ENCODE data around the gene ST6GAL2.

The ST6GAL2 gene, protein sequence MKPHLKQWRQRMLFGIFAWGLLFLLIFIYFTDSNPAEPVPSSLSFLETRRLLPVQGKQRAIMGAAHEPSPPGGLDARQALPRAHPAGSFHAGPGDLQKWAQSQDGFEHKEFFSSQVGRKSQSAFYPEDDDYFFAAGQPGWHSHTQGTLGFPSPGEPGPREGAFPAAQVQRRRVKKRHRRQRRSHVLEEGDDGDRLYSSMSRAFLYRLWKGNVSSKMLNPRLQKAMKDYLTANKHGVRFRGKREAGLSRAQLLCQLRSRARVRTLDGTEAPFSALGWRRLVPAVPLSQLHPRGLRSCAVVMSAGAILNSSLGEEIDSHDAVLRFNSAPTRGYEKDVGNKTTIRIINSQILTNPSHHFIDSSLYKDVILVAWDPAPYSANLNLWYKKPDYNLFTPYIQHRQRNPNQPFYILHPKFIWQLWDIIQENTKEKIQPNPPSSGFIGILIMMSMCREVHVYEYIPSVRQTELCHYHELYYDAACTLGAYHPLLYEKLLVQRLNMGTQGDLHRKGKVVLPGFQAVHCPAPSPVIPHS

DNA sequence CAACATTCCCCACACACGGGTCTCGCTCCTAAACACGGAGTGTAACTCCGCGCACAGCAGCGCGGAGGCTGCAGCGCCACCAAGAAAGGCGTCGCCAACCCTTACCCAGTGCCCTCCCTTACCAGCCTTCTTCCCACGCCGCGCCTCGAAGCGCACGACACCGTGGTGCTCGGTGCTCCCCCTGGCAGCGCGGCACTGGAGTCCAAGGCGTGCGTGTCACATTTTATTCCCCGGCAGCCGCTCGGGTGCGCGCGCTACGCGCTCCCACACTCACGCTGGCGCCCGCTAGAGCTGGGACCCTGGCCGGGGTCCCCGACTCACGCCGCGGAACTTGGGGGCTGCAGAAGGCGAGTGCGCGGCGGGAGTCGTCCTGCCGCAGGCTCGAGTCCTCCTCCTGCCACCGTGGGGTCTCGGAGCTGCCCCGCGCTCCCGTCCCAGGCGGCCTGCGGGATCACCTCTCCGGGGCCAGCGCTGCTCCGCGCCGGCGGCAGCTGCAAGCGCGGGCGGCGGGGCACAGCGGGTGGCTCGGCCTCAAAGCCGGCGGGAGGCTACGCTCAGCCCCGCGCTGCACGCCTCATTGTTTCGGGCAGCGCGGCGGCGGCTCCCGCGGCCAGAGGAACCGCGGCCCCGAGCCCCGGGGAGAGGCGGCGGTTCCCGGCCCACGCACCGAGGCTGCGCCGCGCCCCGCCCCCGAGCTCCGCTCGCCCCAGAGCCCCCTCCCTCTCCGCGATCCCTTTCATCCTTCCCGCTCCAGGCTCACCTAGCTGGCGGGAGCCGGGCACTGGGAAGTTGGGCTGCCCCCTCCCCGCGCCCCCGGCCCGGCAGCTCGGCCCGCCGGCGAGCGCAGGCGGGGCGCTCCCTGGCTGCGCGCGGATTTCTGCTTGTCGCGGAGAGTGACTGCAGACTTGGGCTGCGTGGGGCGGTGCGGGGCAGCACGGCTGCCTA lies at the start of gene ST6GAL2:
ST6GAL2 (minus strand) TSS at position 197 of the 945 bp plus-strand sequence. CDS start 42,190 bp downstream, outside the sequence.
- no peak for DNase-seq

DNA sequence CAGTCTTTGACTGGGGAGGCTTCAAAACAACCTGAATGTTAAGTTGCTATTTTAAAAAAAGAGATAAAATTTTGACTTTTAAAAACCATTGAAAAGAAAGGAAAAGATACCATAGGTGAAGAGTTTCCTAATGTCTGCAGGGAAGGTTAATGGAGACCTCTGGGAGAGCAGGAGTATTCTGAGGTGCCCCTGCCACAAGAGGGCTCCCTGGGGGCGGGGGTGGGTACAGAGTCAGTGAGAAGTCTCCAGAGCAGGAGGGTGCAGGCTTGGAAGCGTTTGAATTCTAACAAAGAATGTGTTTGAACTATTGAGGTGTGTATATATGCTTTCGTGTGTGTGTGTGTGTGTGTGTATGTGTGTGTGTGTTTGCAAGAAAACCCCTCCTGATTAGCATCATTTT lies 46.7 kb upstream of the ST6GAL2 start:
- DNase-seq, result no peak

DNA sequence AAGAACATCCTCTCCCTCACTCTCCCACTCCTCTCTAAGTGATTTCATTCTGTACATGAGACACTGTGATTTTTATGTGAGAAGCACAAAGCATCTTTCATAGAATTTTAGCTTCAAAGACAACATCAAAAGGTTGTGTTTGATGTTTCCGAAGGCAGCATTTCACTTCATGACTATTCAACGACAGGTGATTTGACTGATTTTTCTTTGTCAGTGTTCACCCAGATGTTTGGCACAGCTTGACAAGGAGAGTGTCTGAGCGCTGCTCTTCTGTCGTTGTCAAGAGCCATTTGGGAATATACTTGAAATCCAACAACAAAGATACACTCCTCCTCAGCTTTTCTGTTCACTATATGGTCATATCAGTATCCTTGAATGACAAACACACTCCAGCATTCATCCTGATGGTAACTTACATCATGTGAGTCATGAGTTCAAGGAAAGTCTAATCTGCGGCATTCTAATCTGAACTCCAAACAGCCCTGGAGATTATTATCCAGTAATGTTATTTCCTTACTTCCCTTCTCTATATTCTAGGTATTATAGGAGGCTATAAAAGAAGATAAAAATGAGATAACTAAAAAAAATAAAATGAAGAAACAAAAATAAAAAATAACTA lies 45.9 kb upstream of the ST6GAL2 start:
- DNase-seq, result no peak

DNA sequence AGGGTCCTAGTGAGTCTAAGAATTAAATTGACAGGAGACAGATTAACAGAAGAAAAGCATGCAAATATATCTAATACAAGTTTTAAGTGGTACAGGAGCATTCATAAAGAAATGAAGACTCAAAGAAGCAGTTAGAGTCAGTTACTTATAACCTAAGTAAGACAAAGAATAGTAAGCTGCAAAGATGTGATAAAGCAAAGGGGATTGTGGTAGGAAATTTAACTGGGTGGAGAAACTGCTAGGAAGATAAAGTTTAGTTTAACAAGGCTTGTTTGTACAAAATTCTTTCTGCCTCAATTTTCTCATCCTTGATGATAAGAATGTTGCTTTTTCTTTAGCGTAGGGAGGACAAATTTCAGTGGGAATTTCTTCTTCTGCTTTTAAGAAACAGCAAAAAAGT lies 35.5 kb upstream of the ST6GAL2 start:
- no peak for DNase-seq

DNA sequence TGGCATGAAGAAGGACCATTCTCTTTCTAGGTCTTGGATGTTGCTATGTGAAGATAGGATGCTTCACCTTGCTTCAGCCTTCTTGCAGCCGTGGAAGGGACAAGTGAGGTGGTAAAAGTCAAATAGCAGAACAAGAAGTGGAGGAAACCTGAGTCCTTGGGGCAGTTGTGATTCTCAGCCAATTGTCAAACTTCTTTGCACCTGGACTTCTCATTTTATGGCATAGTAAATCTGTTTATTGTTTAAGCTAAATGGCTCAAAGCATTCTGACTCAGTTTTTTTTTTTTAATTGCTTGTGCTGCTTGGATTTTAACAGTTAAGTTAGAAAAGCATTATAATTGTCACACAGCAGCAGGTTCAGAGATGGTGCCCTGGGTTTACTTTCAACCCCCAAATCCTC lies 33.0 kb upstream of the ST6GAL2 start:
- DNase-seq, result no peak

DNA sequence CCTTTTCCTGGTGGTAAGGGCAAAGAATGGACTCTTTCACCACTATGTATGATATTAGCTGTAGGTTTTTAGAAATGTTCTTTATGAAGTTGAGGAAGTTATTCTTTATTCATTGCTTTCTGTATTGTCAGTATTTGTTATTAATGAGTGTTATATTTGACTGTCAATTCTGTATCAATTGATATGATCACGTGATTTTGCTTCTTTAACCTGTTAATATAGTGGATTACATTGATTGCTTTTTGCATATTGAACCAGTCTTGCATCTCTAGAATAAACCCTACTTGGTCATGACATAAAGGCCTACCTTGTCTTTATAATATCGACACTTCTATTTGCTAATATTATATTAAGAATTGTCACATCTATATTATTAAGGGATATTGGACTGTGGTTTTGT lies 18.3 kb upstream of the ST6GAL2 start:
- DNase-seq, result no peak

DNA sequence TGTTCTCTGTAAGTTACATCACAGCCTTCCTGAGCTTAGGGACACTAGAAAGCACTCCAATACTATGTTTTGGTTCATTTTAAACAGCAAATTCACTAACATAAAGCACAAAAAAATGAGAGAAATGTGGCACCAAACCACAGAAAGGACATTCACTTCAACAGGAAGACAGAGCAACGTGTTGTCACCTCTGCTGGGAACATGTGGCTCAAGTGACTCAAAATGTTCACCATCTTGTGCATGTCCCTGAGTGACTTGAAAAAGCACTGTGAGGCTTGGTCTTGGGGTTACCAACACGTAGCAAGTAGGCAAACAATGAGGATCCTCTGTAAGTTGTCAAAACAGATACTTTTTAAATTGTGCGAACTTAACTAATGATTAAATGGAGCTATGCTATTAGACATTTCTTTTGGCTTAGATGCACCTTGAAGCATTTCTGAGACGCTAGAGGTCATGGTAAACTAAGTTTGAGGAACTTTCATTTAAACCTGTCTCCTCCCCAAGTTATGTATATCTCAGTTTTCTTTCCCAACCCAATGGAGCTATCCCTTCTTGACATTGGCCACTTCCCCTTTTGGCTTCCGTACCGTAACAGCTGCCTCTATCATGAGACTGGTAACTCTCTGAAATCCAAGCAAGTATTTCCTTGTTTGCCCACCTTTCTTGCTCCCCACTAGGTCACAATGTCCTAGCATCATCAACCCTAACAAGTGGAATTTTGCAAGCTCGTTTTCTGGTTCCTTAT lies 14.0 kb upstream of the ST6GAL2 start:
- DNase-seq, result no peak

GRCh38 chr2:106894545-106894944 lies 8.6 kb upstream of the ST6GAL2 start:
- DNase-seq, result no peak

DNA sequence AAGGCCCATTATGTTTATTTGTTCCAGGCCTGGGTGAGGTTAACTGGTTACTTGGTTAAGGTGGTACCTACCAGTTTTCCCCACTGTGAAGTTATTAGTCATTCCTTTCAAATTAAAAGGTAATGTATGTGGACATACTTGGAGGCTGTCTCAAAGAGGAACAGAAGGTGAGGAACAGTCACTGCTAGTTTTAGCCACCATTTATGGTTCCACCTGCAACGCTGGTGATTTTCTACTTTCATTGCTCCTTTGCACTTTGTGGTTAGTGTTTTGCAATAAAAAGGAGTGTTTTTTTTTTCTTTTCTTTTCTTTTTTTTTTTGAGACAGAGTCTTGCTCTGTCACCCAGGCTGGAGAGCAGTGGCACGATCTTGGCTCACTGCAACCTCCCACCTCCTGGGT lies 6.1 kb upstream of the ST6GAL2 start:
- DNase-seq, result no peak

- DNase-seq, result no peak
Measured at GRCh38 chr2:106890606-106891005, 4.6 kb upstream of the ST6GAL2 start.

DNA sequence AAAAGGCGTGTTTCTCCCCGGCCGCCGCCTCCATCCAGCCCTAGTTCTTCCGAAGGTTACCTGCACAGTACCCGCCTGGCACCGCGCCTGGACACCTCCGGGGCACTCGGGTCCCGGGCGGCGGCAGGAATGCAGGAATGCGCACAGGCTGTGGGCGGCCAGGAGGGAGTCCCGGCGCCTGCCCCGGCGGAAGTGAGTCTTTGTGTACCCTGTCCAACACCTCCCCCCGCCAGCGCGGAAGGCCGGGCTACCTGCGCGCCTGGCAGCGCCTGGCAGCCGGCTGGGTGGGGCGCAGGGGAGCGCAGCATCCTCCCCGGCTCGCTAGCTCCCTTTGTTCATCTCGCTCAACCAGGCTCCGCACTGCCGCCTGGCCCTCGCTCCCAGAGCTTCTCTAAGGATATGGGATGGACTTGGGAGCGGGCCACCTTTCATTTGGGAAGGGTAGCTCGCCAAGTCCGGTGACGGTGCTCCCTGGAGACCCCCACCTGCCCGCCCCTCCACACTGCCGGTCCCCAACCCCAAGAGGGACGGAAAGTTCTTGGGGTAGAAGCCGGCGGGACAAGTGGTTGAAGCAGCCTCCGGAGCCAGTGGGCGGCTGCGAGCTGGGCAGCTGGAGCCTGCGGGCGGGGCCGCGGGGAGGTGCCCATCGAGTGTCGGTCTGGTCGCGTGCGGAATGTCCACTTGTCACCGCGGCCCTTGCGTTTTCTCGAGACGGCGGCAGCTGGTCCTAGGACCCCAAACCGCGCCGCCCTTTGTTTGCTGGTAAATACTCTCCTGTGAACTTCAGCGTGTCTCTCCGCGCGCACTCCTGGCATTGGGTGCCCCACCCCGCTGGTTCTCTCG lies 1.2 kb upstream of the ST6GAL2 start:
- DNase-seq, result no peak

- no peak for DNase-seq
Measured at GRCh38 chr2:106885329-106885728, 638 bp downstream of the ST6GAL2 start.

GRCh38 chr2:106882673-106883072 lies 3.3 kb downstream of the ST6GAL2 start:
- no peak for DNase-seq

DNA sequence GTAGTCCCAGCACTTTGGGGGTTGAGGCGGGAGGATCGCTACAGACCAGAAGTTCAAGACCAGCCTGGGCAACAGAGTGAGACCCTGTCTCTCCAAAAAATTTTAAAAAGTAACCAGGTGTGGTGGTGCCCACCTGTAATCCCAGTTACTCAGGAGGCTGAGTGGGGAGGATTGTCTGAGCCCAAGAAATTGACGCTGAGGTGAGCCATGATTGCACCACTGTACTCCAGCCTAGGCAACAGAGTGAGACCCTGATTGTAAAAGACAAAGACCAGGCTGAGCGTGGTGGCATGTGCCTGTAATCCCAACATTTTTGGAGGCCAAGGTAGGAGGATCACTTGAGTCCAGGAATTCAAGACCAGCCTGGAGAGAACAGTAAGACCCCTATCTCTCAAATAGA lies 7.8 kb downstream of the ST6GAL2 start:
- no peak for DNase-seq

DNA sequence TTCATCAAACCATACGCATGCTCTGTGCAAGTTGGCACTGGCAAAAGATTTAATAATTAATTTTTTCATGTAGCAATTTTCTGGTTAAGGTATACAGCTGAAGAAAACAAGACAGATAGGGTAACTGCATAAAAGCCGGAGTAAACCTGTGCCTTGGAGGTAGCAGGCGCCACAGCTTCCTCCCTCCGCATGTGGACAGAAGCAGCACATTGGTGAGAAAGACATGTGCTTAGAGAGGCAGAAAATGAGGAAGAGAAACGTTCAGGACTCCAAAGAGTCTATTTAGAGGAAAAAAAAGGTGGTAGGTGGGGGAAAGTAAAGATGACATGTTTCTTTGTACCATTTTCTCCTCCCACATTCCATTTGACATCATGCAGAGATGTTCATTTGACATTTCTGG lies 9.3 kb downstream of the ST6GAL2 start:
- DNase-seq, result no peak

GRCh38 chr2:106869512-106870275 lies 16.3 kb downstream of the ST6GAL2 start:
- no peak for DNase-seq

- DNase-seq, result no peak
Measured at GRCh38 chr2:106868275-106868674, 17.7 kb downstream of the ST6GAL2 start.

DNA sequence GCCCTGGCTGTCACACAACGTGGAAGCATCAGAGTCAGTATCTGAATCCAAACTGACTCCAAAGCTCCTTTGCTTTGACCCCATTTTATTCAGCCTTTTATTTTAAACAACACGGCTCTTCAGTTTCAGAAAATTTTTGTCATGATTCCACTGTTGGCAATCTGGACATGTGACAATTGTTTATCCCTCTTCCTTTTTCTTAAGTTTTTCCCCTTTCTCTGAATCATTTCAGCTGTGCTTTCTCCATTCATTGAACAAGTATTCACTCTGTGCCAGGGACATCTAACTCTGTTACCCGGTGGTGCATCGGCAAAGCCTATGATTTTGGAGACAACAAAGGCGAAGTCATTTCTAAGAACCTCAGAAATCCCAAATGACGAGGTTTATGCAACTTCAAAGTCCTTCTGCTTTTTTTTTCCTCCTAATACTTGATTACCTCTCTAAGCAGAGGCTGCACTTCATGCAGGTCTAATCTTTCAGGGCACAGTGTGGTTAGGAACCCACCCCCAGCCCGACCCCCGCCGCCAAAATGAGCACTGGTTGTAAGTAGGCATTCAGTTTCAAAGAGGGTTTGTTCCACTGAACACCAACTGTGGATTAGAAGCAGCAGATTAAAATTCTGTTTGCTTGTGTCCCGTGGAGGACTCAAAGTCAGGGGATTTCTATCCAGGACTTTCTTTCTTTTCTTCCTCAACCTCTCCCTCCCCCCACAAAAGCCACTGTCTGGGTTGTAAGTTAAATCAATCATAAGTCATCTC lies 18.6 kb downstream of the ST6GAL2 start:
- no peak for DNase-seq

- no peak for DNase-seq
Measured at GRCh38 chr2:106866641-106867040, 19.3 kb downstream of the ST6GAL2 start.

GRCh38 chr2:106864051-106864450 lies 21.9 kb downstream of the ST6GAL2 start:
- no peak for DNase-seq

Data from CD4-positive, alpha-beta T cell treated with Interleukin-10 for 1 hour (primary cell).